HL-60/S4 treated with phorbol 12-myristate 13-acetate at 8.2 ng/mL for 4 days and 3 days (cell line): ENCODE data around the gene KCTD20.
"Not testable (repeated sequence)": the region's sequence is repeated elsewhere in the genome, so short reads cannot be mapped to it uniquely, and the experiment has no call there.

ENCODE experiments used
- in situ Hi-C: fragments of 300-500 bp; cut with MboI; formaldehyde crosslinking; loops from 2 replicates; pipeline ENCODE4 v1.15.0; 2022; ENCODE audit warnings: low sequenced_read_pairs

The KCTD20 gene

GRCh38 chr6:36442671-36443470 is at the start of gene KCTD20, which contains the start of gene PXT1:
Gene KCTD20, plus strand, starts transcription at chr6:36443000. Its CDS starts 27,098 bp downstream, at chr6:36470098.
Gene PXT1, minus strand, starts transcription at chr6:36442854. Its CDS starts 16,772 bp downstream, at chr6:36426082.
- in situ Hi-C loops = no loop called here

GRCh38 chr6:36399970-36400369 is 42.8 kb upstream of the KCTD20 start:
- in situ Hi-C loops = no loop called here

- in situ Hi-C loops = no loop called here
Measured at GRCh38 chr6:36402481-36402880, 40.3 kb upstream of the KCTD20 start.

GRCh38 chr6:36404164-36404563 is 38.6 kb upstream of the KCTD20 start:
- in situ Hi-C loops = no loop called here

- in situ Hi-C loops = not testable (repeated sequence)
Measured at GRCh38 chr6:36409718-36410117, 33.1 kb upstream of the KCTD20 start.

GRCh38 chr6:36413489-36414480 is 29.0 kb upstream of the KCTD20 start:
- in situ Hi-C loops = no loop called here

- in situ Hi-C loops = no loop called here
Measured at GRCh38 chr6:36414481-36414880, 28.3 kb upstream of the KCTD20 start.

GRCh38 chr6:36418558-36418957 is 24.2 kb upstream of the KCTD20 start:
- in situ Hi-C loops = no loop called here

GRCh38 chr6:36419310-36419709 is 23.5 kb upstream of the KCTD20 start:
- in situ Hi-C loops = no loop called here

- in situ Hi-C loops = no loop called here
Measured at GRCh38 chr6:36422714-36423100, 20.1 kb upstream of the KCTD20 start.

- in situ Hi-C loops = no loop called here
Measured at GRCh38 chr6:36423101-36423824, 19.5 kb upstream of the KCTD20 start.

GRCh38 chr6:36426622-36427021 is 16.2 kb upstream of the KCTD20 start:
- in situ Hi-C loops = no loop called here

GRCh38 chr6:36428911-36429310 is 13.9 kb upstream of the KCTD20 start:
- in situ Hi-C loops = no loop called here

- in situ Hi-C loops = no loop called here
Measured at GRCh38 chr6:36430351-36430750, 12.4 kb upstream of the KCTD20 start.

GRCh38 chr6:36431197-36431596 is 11.6 kb upstream of the KCTD20 start:
- in situ Hi-C loops = no loop called here

- in situ Hi-C loops = no loop called here
Measured at GRCh38 chr6:36432151-36432671, 10.6 kb upstream of the KCTD20 start.

- in situ Hi-C loops = no loop called here
Measured at GRCh38 chr6:36436466-36436865, 6.3 kb upstream of the KCTD20 start.

GRCh38 chr6:36441307-36441894 is 1.4 kb upstream of the KCTD20 start:
- in situ Hi-C loops = no loop called here

- in situ Hi-C loops = no loop called here
Measured at GRCh38 chr6:36442103-36442670, 613 bp upstream of the KCTD20 start.
